Measurements from ENCODE around the gene SPEN.
"Not testable (repeated sequence)": the region's sequence is repeated elsewhere in the genome, so short reads cannot be mapped to it uniquely, and the experiment has no call there.

SPEN gene

GRCh38 chr1:15858672-15859372 lies 11.3 kb downstream of the SPEN start:
- DNase-seq: no peak

- no peak for DNase-seq
Measured at GRCh38 chr1:15863156-15863901, 15.8 kb downstream of the SPEN start.

- no peak for DNase-seq
Measured at GRCh38 chr1:15866721-15867201, 19.3 kb downstream of the SPEN start.

- no peak for DNase-seq
Measured at GRCh38 chr1:15867288-15867687, 19.8 kb downstream of the SPEN start.

DNA sequence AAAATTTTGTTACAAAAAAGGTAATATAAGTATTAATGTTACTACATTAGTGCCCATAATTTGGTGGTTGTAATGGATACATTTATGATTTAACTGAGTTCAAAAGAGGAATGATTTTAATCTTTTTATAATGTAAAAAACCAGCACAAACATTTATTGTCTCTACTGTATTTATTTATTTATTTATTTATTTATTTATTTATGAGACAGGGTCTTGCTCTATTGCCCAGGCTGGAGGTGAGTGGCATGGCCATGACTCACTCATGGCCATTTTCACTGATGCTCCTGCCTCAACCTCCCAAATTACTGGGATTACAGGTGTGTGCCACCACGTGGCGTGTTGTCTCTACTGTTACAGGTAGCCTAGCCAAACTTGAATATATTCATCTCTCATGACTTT lies 21.9 kb downstream of the SPEN start:
- no peak for DNase-seq

GRCh38 chr1:15870421-15870820 lies 22.9 kb downstream of the SPEN start:
- DNase-seq: no peak

GRCh38 chr1:15874471-15874870 lies 27.0 kb downstream of the SPEN start:
- DNase-seq: no peak

DNA sequence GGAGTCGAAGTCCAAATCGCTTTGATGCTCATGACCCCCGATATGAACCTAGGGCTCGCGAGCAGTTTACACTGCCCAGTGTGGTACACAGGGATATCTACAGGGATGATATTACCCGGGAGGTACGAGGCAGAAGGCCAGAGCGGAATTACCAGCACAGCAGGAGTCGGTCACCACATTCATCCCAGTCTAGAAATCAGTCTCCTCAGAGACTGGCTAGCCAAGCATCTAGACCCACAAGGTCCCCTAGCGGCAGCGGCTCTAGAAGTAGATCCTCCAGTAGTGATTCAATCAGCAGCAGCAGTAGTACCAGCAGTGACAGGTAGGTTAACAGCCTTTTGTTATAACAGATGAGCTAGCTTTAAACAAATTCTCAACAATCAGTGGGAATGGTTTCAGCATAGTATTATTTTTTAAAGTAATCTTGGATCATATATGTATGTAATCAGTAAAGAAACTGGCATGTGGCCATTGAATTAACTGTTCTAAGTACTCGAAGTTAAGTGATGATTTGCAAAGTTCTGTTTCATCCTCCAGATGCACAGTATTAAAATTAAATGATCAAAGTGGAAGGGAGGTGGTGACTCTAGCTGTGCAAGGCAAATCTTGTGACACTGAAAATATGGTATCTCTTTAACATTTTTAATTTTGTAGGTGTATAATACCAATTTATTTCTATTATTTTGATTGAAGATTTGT lies 29.0 kb downstream of the SPEN start:
- DNase-seq: no peak

DNA sequence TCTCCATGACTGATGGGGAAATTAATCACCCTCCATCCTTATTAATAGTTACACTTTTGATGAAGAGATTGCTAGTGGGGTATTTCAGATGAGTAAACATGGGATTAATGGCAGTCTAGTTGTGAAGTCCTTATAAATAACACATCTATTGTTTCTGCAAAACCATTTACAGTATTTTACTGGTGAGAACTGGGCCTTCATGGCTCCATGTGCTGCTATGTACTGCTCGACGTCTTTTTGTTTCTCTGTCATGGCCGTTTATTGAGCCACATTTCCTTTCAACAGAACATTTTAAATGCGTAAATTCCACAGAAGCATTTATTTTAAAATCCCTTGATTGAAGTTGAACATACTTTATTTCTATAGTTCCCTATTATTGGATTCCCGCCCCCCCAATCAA lies 34.5 kb downstream of the SPEN start:
- DNase-seq: no peak

- DNase-seq: no peak
Measured at GRCh38 chr1:15882665-15883064, 35.2 kb downstream of the SPEN start.

DNA sequence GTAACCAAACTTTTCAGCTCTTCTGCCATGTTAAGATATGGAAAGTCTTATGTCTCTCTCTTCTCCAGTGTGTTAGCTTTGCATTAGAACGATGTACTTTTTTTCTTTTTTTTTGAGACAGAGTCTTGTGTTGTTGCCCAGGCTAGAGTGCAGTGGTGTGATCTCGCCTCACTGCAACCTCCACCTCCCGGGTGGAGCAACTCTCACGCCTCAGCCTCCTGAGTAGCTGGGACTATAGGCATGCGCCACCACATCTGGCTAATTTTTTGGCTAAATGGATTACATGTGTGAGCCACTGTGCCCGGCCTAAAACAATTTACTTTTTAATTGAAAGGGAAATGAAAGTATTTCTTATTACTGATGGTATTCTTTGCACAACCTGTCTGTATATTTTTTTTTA lies 35.8 kb downstream of the SPEN start:
- no peak for DNase-seq

GRCh38 chr1:15884477-15884876 lies 37.0 kb downstream of the SPEN start:
- DNase-seq: no peak

DNA sequence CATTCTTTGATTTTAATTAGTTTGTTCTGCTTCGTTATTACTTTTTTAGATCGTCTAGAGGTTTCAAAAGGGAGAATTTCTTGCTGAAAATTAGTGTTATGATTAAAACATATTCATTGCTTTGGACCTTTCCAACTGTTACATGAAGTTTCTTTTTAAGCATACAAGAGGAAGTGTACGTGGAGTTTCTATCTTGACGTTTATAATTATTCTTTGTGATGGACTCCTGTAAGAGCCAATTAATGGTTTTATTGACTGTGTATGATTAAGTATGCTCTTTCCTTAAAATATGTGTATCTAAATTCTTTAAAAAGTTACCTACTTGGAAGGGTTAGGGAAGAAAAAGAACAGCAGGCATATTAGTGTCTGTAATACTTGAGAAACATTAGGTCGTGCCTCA lies 37.8 kb downstream of the SPEN start:
- no peak for DNase-seq

GRCh38 chr1:15885701-15886610 lies 38.4 kb downstream of the SPEN start:
- DNase-seq: no peak

DNA sequence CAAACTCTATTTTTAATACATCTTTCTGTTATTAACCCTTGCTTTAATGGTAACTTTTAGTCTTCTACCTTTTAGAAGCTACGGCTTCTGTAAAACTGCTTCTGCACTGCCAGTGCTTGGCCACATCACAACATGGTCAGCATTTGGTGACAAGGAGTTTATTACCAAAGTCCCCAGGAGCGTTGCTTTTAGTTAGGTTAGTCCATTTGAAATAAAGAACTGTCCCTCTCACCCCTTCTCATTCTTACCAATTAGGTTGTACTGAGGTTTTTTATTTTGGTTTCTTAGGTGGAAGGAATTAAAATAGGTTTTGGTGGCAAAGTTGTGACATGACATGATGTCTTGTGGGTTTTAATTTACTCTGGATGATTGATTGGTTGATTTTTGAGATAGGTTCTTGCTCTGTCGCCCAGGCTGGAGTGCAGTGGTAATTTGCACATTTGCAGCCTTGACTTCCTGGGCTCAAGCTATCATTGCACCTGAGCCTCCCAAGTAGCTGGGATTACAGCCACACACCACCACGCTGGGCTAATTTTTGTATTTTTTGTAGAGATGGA lies 39.2 kb downstream of the SPEN start:
- no peak for DNase-seq

GRCh38 chr1:15892857-15893599 lies 45.5 kb downstream of the SPEN start:
- DNase-seq: not testable (repeated sequence)

- DNase-seq: no peak
Measured at GRCh38 chr1:15895233-15895632, 47.7 kb downstream of the SPEN start.

DNA sequence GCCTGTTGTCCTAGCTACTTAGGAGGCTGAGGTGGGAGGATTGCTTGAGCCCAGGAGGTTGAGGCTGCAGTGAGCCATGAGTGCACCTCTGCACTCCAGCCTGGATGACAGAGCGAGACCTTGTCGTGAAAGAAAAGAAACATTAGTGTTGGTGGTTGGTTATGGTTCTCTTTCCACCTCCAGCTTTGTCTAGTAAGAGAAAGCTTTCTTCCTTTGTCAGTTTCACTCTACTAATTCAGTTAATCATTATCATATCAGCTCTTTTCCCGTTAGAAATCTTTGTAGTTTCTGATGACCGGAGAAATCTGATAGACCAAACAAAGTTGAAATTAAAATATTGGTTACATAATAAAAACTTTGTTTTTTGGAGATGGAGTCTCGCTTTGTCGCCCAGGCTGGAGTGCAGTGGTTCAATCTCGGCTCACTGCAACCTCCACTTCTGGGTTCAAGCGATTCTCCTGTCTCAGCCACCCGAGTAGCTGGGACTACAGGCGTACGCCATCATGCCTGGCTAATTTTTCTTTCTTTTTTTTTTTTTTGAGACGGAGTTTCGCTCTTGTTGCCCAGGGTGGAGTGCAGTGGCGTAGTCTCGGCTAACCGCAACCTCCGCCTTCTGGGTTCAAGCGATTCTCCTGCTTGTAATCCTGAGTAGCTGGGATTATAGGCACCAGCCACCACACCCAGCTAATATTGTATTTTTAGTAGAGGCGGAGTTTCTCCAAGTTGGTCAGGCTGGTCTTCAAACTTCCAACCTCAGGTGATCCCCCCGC lies 49.5 kb downstream of the SPEN start:
- not testable (repeated sequence) for DNase-seq

- no peak for DNase-seq
Measured at GRCh38 chr1:15899266-15899665, 51.8 kb downstream of the SPEN start.

DNA sequence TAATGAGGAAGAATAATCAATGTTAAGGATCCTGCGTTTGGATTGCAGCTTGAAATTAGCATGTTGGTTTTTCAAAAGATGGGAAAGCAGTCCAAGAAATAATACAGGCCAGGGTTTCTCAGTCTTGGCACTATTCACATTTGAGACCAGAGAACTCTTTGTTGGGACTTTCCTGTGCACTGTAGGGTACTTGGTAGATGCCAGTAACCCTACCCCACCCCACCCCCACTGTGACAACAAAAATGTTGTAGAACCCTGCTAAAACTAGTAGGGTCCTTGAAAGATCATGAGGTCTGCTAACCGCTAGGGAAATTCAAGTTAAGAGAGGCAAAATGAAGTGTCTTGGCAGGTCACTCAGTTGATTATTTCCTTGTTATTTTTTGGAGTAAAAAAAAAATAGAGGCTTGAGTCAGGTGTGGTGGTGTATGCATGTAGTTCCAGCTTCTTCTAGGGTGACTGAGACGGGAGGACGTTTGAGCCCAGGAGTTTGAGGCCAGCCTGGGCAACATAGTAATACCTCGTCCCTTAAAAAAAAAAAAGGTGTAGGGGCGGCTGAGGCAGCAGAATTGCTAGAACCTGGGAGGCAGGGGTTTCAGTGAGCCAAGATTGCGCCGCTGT lies 53.3 kb downstream of the SPEN start:
- DNase-seq: no peak
